HPDE6-E6E7 (cell line): ENCODE data around the gene GLIS1.

Experiments
- DNase-seq: peaks from one replicate; pipeline ENCODE4 v3.0.0; 2011; ENCODE audit warnings: missing footprints; ENCODE audit errors: extremely low spot score

The GLIS1 gene

GRCh38 chr1:53580739-53581475 is 158.1 kb downstream of the GLIS1 start:
- no peak for DNase-seq

GRCh38 chr1:53580009-53580400 is 159.0 kb downstream of the GLIS1 start:
- DNase-seq: no peak

DNA sequence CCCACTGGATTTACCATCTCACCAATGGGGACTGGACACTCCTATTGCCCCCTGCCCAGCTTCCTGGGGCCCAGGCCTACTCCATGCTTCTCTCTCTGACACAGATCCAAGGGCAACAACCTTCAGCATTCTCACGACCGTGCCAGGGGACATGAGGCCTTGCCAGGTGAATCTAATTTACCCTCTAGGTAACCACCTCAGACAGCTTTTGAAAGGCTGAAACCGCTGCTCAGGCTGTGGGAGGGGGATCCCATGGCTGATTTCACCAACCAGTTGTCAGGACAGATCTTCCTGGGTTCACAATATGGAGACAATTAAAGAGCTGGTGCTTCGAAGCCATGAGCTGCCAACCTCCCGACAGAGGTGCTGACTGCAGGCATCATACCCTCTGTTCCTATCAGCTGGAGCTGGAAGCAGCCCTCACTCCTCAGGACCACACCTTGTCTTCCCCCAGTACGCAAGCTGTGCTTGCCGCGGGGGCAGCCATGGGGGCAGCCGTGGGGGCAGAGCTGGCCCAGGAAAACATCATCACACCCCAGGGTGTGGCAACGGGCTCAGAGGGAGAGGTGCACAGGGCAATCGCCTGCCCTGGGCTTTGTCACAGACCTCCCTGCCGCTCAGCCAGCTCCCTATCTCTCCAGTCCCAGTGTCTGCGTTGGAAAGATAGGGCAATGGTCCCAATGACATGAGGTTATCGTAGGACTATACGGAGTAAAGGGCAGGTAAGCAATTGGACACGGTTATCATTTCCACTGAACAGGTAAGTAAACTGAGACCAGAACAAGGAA is 159.5 kb downstream of the GLIS1 start:
- DNase-seq: no peak

DNA sequence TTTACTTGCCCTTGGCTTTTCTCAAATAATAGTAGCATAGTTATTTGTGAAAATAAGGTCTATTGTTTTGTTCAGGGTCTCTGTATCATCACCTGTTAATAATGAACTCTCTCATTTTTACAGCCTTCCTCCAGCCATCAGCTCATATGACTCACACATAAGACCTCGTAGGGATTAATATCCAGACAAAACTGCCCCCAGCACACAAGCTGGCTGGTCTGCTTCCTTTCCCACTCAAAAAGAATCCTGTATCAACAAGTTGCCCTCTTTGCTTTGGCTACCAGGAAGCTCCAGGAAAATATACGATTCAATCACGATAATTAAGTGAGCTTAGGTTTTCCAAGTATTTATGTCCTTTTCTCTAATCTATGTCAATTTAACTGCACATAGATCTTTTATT is 160.6 kb downstream of the GLIS1 start:
- no peak for DNase-seq

- no peak for DNase-seq
These were observed 161.2 kb downstream of the GLIS1 start for GRCh38 chr1:53577761-53578100.

GRCh38 chr1:53576866-53577760 is 161.9 kb downstream of the GLIS1 start:
- no peak for DNase-seq

DNA sequence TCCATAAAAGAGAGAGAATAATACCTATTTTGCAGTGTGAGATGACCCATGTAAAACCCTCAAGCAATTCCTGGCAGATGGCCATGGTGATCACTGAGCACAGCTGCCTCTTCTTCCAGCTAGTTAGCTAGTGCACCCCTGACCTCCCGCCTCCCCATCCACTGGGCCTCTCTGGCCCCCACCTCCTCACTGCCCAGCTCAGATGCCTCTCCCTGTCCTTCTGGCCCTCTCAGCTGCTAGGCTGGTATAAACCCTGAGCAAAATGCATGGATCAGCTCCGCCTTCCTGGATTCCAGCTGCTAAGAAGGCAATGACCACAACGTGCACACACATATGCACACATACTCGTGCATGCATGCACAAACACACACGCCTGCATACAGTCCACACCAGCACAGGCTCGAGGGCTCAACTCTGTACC is 162.6 kb downstream of the GLIS1 start:
- no peak for DNase-seq

DNA sequence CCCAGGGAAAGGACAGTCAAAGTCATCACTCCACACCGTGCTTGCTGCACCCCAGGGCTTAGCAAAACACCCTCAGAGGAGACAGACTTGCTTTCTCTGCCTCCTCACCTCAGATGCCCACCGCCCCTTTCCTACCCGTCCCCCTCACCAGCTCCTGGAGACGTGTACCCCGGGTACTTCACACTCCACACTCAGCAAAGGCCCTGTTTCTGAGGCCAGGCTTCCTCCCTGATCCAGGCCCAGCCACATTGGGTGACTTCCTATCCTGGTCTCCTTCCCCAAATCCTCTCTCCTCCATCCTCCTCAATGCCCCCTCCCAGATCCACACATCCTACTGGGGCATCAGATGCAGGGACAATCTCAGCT is 163.0 kb downstream of the GLIS1 start:
- DNase-seq: no peak

- no peak for DNase-seq
These were observed 163.6 kb downstream of the GLIS1 start for GRCh38 chr1:53575141-53575954.

- DNase-seq: no peak
These were observed 164.3 kb downstream of the GLIS1 start for GRCh38 chr1:53574621-53575020.

DNA sequence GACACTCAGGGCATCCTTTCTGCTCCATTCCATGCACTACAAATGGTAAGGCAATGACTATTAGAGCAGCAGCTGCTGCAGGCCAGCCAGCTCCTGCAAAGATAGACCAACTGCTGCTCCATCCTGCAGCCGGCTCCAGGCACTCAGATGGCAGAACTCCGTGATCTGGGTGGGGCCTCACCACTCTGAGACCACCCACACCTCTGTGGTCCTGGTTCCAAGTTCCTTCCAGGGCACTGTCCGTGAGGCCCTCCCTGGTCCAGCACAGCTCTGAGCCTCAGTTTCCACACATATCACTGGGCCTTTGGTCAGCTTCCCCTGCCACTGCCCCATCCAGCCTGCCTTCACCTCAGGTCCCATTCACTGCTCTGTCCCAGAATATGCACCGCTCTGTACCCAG is 165.0 kb downstream of the GLIS1 start:
- DNase-seq: no peak

DNA sequence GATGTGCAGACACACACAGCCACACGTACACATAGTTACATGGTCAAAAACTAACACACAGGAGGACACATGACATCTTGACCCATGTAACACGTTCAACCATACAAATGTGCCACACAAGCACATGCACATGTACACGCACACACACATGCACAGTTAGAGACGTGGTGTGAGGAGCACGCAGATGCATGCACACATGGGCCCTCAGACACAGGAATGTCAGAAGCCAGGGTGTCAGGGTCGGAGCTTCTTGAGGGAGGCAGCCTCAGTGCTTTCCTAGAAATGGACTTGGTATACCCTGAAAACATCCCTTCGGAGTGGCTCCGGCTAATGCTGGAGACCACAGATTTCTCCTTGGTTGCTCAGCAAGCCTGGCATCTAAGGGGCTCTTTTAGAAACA is 165.4 kb downstream of the GLIS1 start:
- DNase-seq: no peak

- DNase-seq: no peak
These were observed 166.2 kb downstream of the GLIS1 start for GRCh38 chr1:53572815-53573173.

- DNase-seq: peak; percentile 49
These were observed 166.7 kb downstream of the GLIS1 start for GRCh38 chr1:53572065-53572814.

DNA sequence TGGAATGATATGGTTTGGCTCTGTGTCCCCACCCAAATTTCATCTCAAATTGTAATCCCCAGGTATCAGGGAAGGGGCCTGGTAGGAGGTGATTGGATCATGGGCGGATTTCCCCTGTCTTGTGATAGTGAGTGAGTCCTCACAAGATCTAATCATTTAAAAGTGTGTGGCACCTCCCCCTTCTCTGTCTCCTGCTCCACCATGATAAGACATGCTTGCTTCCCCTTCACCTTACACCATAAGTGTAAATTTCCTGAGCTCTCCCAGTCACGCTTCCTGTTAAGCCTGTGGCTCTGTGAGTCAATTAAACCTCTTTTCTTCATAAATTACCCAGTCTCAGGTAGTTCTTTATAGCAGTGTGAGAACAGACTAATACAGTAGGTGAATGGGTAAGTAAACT is 170.4 kb downstream of the GLIS1 start:
- DNase-seq: no peak

DNA sequence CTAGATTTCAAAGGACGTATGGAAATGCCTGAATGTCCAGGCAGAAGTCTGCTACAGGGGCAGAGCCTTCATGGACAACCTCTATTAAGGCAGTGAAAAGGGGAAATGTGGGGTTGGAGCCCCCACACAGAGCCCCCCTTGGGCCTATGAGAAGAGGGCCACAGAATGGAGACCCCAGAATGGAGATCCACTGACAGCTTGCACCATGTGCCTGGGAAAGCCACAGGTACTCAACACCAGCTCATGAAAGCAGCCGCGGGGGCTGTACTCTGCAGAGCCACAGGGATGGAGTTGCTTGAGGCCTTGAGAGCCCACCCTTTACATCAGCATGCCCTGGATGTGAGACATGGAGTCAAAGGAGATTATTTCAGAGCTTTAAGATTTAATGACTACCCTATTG is 171.1 kb downstream of the GLIS1 start:
- DNase-seq: no peak

- no peak for DNase-seq
These were observed 171.5 kb downstream of the GLIS1 start for GRCh38 chr1:53567450-53567849.

- DNase-seq: no peak
These were observed 175.4 kb downstream of the GLIS1 start for GRCh38 chr1:53563611-53564010.

DNA sequence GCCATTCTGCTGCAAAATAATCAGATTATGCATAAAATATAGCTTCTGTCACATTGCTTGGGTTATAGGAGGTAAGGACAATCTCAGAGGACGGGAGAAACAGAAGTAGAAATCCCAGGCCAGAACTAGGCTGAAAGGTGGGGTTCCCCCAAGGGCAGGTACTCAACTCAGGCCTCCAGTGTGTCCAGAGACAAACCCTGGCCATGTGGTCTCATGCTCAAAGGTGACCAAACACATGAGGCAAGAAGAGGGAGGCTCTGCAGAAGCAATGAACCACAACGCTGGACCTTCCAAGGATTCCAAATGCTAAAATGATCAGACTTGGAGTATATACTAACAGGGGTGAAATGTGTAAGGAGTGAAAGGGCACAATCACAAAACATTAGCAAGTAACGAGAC is 176.0 kb downstream of the GLIS1 start:
- DNase-seq: no peak

GRCh38 chr1:53562291-53562980 is 176.5 kb downstream of the GLIS1 start:
- no peak for DNase-seq
